ENCODE measurements around the gene METTL6.
"Not testable (repeated sequence)": the region's sequence is repeated elsewhere in the genome, so short reads cannot be mapped to it uniquely, and the experiment has no call there.

Gene METTL6, protein sequence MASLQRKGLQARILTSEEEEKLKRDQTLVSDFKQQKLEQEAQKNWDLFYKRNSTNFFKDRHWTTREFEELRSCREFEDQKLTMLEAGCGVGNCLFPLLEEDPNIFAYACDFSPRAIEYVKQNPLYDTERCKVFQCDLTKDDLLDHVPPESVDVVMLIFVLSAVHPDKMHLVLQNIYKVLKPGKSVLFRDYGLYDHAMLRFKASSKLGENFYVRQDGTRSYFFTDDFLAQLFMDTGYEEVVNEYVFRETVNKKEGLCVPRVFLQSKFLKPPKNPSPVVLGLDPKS

DNA sequence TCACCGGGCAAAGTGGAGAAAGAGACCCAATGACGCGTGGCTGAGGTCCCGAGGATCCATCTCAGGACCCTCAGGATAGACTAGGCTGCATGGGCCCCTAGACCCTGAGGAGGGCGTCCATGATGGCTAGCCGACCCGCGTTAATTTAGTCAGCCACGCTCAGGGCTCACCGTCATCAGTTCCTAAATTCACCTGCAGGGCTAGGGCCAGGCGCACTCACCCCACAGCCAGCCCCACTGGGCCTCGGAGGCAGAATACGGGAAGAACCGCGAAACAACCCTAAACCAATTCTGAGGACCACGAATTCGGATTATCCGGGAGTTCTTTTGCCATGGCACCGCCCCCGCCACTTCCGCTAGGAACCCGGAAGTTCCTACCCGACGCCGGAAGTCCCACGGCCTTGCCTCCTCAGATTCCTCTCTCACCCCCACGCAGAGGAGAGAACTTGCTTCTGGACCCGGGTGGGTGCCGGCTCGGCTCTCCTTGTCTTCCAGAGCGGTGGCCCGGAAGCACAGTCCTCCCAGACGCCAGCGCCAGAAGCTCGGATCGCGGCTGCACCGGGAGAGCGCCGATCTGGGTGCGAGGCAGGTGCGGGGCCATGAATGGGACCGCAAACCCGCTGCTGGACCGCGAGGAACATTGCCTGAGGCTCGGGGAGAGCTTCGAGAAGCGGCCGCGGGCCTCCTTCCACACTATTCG lies at the start of gene METTL6, which contains the start of gene EAF1:
METTL6 (minus strand) TSS at position 363 of the 699 bp plus-strand sequence. CDS start 1,033 bp downstream, outside the sequence.
EAF1 (plus strand) TSS at position 417 of the 699 bp plus-strand sequence; CDS start at position 599, 182 bp downstream.
- peak; percentile 96 for DNase-seq

DNA sequence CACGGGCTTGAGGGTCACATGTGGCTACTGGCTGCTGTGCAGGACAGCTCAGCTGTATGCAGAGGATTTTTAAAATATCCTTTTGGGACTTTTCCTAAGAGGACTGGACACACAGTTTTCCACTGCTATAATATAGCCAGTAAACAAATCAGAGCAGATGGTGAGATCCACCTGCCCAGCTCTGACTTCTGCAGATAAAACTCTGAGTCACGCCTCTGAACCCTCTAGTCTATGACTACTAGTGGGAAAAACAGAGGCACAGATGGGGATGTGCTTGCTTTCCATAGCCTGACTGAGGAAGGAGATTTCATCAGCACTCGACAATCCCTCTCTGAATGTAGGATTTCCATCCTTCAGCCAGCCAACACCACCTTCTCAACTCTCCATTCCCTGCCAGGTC lies 49.0 kb upstream of the METTL6 start:
- no peak for DNase-seq

DNA sequence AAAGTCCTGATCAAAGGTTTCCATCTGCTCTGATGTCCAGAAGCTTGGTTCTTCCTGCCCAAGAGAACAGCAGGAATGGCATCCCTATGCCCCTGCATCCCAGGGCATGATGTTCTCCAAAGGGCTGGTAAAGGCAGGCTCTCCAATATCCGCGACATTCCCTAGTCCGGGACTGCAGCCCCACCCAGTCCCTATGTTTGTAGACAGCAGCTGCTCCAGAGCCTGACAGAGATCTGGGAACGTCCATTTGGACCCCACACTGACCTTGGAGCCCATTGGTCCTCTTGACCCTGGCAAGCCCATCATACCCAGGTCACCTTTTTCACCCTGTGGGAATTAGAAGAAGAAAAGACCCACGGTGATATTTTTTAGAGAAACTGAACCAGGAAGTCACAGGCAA lies 47.8 kb upstream of the METTL6 start:
- DNase-seq, result no peak

DNA sequence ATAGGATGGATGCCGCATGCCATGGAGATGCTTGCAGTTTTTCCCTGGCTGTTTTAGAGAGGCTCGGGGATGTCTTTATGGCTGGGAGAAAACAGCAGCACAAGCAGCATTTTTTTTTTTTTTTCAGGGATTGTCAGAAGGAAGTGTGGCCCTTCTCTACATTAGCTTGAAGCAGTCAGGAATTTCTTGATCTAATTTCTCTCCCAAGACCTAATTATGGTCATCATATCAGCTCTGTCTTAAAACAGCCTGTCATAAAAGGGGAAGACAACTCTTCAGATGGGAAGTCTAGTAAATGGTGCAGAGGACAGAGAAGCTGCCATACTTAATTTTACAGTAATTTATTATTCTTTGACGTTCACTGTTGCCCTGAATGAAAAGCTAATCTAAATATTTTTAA lies 44.5 kb upstream of the METTL6 start:
- no peak for DNase-seq

DNA sequence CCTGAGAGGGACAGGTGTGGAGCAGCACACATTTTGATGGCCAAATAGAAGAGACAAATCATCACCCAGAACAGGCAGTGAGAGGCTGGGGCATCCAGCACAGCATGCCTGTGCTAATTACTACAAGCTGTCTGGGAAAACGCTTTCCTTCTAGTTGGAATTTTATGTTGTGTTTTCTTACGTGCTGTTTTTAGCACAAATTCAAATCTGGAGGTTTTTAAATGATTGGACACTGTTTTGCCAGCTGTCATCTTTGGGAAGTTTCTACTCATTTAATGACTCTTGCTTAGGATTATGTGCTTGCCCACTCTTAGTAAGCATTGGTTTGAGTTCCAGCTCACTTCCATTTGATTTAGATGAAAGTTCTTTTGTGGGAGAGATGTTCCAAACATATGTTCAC lies 43.5 kb upstream of the METTL6 start:
- no peak for DNase-seq

DNA sequence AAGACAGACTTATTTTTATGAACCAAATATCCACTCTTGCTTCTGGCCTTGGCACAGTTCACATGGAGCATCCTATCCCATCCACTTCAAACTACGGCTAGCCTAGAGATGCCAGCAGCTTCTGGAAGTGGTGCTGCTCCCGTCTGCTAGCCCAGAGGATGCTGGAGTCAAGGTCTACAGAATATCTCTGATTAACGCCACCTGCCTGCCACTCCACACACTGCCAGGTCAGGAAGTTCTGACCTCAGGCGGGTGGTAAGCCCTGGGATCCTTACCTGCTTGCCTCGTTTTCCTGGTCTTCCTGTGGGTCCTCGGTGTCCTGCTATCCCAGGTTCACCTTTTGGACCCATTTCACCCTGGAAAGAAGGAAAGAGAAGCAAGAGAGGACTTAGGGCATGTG lies 42.9 kb upstream of the METTL6 start:
- DNase-seq, result no peak

DNA sequence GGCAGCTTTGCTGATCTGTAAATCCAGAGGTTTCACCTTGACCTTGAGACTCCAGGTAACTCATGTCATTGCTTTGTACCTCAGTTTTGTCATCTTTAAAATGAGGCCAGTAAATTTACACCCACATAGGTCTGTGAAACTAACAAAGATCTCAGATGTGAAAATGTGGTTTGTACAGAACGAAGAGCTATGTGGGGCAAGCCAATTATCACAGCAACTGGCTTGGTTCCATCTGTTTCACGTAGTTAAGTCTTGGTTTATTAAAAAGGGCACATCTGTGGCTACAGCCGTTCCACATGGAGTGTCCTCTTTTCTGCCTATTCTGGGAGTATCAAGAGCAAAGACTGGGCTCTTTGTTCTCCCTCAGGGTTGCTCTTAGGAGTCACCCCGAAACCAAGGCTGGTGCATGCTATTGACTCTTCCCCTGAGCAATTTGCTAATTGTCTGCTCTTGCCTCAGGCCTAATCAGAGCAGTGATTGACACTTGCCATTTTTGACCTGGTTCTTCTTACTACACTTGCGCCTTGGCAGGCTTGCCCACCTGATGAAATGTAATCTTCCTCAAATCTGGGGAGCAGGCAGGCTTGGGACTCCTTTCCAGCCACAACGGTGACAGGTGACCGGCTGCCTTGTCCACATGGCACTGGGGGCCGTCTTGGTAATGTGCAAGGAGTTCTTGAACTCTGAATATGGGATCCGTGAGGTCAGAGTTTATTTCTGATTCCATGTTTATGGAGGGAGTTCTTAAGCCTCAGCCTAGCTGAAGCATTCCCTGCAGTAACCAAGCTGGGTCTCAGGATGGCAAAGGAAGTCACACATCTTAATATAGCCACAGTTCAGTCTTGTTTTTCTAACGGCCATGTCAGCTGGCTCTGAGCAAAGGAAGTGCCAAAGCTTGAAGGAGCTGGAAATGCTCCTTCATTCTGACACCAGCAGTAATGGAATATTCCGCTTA lies 40.2 kb upstream of the METTL6 start:
- DNase-seq, result no peak

DNA sequence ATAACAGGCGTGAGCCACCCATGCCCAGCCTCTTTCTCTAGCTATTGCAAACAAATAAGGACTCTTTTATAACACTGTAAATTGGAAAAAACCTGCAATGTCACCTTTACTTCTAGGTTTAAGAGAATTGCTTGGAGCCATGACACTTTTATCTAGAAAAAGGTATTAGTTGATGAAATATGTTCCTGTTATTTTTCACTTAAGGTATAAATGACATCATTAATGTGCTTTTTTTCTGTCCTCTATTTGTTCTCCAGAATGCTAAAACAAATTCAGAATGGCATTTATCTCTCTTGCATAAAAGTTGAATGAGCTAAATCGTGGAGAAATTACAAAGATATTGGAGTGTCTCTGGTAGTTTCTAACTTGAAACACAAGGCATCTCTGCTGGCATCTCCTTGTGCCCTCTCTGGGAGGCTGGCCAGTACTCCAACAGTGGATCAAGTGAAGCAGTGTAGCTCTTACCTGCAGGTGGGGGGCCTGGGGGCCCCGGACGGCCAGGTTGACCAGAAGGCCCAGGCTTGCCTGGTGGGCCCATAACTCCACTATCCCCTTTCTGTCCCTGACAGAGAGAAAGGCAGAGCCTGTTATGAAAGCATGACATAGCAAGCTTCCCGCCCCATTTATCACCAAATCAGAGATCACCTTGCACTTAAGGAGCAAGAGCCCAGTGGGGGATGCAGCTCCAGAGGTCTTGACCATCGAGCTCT lies 38.7 kb upstream of the METTL6 start:
- no peak for DNase-seq

DNA sequence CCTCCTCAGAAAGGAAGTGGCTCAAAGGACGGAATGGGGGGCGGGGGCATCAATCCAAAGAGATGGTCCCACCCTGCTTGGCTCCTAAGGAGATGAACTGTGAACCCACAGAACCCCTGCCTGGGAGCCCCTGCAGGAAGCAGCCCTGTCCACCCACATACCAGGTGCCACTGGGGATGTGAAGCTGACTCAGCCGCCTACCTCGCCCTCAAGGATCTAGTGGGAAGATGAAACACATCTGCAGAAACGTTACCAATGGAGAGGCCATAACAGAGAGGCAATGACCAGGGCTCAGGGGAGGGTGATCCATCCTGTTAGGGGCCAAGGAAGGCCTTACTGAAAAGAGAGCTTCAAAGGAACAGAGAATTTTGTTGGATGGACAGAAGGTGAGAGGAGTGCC lies 35.1 kb upstream of the METTL6 start:
- no peak for DNase-seq

DNA sequence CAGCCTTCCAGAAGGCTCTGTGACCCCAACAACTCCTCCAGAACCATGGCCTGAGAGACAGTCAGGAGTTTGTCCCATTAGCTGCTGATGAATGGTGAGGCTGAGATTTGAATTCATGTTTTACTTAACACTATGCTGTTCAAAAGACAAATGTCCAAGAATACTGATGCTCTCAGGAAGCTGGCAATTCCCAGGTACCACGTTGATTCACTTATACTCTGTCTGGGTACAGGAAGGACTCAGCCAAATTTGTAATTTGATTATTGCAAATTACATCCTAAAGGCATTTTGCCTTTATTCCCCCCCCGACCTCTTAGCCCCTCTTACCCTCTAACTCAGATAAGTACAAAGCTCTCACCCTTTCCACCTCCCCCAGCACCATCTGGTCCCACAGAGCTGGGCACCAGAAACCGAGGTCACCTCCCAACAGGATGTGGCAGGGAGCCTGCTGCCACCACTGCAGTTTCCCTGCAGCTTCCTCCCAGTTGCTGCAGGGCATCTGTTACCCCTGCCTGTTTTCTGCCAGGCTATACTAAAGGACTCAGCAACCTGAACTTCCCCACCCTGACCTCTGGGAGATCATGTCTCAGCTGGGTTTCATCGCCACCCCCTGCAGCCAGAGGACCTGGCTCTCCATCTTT lies 33.7 kb upstream of the METTL6 start:
- DNase-seq, result no peak

DNA sequence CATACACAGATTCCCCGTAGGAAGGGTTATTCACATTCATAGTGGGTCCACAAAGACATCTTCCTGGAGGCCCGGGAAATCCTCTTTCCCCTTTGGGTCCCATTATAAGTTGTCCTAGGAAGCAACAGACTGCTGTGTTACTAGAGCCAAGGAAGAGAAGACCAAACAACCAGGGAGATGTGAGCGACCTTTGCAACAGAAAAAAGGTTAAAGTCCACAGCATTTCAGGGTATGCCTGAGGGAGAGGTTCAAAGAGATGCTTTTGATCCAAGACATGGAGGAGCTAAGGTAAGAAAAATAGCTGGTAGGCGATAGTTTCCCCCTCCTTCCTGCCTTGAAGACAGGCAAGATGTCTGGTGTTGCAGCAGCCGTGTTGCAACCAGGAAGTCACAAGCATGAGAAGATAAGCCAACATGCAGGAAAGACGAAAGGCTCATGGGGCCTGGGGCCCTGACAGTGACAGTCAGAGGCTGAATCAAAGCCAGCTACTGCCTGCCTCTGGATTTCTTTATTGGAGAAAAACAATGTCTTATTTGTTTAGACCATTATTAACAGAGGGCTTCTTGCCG lies 31.0 kb upstream of the METTL6 start:
- no peak for DNase-seq

DNA sequence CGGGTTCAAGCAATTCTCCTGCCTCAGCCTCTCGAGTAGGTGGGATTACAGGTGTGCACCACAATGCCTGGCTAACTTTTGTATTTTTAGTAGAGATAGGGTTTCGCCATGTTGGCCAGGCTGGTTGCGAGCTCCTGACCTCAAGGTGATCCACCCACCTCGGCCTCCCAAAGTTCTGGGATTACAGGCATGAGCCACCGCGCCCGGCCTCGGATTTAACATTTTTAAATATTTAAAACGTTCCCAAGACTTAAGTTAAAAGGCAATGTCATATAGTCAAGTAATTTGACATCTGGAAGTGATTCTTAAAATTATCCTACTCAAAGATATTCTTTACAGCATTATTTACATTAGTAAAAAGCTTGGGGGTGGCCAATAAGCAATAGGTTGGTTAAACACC lies 29.6 kb upstream of the METTL6 start:
- not testable (repeated sequence) for DNase-seq

DNA sequence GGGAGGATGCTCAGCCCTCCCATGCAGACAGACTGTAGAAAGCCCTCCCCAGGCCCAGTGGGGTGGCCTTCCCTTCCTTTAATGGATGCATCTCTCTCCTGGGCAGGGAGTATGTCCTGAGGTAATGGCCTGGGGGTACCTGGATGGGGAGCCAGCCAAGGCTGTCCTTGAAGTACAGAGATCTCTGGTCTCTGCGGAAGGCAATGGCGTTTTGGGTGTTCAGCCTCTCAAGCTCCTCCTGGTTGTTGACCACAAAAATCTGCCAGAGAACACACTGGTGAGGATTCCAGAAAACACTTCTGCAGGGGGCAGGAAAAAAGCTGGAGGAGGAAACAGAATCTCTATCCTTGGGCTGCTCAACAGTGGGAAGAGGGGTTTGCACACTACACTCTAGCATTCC lies 29.0 kb upstream of the METTL6 start:
- DNase-seq, result no peak

DNA sequence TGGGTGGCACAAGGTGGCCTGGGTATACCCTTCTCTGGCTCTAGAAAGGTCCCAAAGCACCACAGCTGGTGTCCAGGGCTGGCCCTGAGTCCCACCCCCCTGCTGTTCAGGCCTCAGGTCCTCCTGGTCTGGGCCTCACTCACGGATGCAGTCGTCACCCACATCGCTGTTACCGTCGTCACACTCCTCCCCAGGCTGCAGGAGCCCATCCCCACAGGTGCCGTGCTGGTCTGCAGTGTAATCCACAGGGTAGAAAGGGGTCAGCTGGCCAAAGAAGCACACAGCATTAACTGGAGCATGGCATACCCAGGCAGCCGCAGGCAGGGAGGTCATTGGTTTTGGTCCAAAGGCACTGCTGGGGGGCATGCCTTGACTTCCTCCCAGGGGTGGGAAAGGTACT lies 28.4 kb upstream of the METTL6 start:
- DNase-seq, result no peak

DNA sequence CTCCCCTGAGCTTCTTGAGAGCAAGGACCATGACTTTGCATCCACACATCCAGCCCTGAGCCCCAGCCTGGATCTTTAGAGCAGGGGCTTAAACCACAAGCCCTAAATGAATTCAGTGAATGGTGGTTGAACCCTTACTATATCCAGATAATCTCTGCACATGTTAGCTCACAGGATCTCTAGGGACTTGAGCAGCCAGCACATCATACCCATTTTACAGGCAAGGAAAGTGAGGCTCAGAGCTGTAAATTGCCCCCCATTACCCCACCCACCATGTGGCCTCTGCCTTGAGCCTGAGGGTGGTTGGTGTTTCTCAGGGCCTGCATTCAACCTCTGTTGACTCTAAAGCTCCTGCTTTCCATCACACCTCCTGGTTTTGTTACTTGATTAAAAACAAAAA lies 27.6 kb upstream of the METTL6 start:
- DNase-seq, result no peak

DNA sequence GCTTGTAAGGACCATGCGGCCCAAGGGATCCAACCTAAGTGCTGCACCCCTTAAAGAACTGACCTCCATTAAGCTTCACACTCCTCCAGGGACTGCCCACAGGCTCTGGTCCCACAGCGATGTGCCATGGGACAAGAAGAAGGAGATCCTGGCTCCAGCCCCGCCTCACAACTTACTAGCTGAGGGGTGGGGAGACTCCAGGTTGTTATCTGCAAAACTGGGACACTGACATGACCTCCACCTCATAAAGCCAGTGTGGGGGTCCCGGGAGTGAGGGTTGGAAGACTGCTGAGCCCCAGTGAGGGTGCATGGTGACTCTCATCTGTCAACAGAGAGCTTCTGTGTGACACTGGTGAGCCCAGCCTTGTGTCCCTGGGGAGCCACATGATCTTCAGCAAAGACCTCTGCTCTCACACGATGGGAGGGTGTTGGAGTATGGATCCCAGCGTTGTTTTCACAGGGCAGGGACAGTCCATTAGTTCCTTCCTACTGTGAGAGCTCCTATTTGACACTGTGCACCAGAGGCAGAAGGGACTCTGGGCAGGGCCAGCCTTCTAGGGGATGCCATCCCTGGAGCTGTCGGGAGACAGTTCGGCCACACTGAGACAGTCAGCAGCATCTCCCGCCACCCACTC lies 26.8 kb upstream of the METTL6 start:
- no peak for DNase-seq

DNA sequence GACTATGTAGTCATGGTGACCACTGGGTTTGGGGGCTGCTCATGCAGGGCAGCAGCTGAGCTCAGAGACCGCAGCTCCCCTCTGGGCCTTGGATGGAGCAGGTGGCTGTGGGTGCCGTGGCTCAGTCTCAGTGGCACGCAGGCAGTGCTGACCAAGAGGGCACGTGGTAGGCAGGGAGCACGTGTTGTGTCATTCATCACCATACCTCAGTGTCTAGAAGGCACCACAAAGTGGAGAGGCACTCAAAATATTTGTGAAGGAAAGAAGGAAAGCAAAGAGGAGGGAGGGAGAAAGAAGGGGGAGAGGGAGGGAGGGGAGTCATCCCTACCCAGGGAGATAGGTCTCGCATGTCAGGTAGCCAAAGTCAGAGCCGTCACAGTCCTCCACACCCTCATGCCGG lies 26.2 kb upstream of the METTL6 start:
- DNase-seq, result no peak

DNA sequence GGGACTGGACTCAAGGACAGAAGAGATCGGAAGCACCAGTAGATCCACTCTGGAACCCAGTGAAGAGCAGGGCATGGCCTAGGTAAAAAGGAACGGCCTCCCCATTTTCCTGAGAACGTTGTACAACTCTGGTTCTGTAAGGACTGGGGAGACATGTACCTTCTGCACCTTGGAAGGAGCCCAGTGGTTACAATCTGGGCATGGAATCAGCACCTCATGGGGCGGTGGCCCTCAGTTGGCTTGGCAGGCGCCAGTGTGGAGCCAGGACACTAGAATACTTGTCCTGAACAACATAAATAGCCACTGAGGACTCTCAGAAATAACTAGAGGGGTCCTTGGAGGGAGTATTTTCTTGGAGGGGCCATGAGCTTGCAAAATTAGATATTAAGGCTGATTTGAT lies 25.6 kb upstream of the METTL6 start:
- DNase-seq, result no peak

DNA sequence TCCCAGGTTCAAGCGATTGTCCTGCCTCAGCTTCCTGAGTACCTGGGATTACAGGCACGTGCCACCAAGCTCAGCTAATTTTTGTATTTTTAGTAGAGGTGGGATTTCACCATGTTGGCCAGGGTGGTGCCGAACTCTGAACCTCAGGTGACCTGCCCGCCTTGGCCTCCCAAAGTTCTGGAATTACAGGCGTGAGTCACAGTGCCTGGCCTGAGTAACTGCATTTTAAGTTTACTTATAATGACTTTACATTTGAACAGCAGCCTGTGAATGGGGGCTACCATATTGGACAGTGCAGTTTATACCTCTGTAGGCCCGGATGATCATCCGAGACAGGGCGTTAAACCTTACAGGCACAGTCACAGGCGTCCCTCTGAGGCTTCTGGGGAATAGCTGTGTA lies 24.8 kb upstream of the METTL6 start:
- no peak for DNase-seq

DNA sequence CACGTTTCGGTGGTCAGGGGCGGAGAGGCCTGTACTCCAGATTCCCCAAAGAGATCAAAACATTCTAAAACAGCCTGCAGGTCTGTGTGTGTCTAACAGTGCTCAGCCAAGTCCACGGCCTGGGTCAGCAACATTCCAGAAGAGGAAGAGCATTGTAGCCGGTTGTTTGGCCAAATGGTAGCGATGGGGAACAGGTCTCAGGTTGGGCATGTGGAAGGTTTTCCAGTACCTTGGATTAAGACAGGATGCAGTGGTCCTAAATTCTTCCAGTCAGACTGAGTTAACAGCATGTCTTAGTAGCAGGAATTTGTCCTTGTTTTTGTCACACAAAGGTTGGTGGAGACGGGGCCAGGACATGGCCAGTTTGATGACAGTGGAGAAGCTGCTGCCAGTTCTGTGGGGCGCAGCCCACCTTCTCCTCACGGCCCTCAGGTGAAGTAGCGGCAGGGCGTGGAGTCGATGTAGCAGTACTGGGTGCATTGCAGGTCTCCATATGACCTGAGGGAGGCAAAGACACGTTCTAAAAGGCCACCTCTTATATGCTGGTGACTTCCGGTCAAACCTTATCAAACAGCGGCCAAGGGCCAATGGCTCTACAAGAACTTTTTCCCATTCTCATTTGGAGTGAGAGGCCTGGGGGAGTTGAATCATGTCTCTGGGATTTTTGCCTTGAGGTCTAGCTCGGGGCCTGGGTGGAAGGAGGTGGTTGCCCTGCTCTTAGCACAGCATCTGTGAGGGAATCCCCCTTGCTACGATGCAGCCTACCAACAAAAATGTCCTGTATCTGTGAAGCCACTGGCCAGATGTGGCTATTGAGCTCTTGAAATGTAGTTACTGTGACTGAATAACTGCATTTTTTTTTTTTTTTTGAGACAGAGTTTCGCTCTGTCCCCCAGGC lies 24.1 kb upstream of the METTL6 start:
- no peak for DNase-seq
